ENCODE results near the gene TRAPPC10.

GRCh38 chr21:44024887-44025353 is 12.8 kb downstream of the TRAPPC10 start:
- TF ChIP-seq CHD2 (IDR thresholded peaks at IDR 0.05; ENCODE audit: low read depth, low read length) (no peak), EZH2 (IDR thresholded peaks at IDR 0.05; ENCODE audit: borderline replicate concordance, low read depth, low read length) (no peak), TAF7 (tag; IDR thresholded peaks at IDR 0.05) (no peak), CBX8 (IDR thresholded peaks at IDR 0.05; ENCODE audit: borderline replicate concordance, extremely low read depth, low read depth, low read length, poor library complexity, severe bottlenecking) (no peak), THRB (CRISPR knock-in tag; conservative IDR thresholded peaks at IDR 0.05) (no peak), CTCF (IDR thresholded peaks at IDR 0.05 in 2 of 3, conservative IDR thresholded peaks at IDR 0.05 in 1 of 3; ENCODE audit: insufficient read depth in 2 of 3, low read depth in 1 of 3, low read length in 3 of 3) (peak in 1 of 3 experiments; percentile 14; a peak in 1 of 6 replicates), TAF1 (IDR thresholded peaks at IDR 0.05; ENCODE audit: control insufficient read depth, extremely low read depth, insufficient read depth, low read length, severe bottlenecking) (no peak)

All from K562 (cell line).